Nephron (organoid): ENCODE results near the gene MKX.
A peak's percentile ranks its signal among the peaks of the same experiment; 100 is the strongest.
"Not testable (repeated sequence)": the region's sequence is repeated elsewhere in the genome, so short reads cannot be mapped to it uniquely, and the experiment has no call there.

ENCODE experiments used
- H3K27ac Mint-ChIP-seq, 3 experiments: 2 replicates each; pipeline ENCODE4 v1.8.0; 2020; ENCODE audit warnings: mixed read lengths in 3 of 3, mild to moderate bottlenecking in 2 of 3, moderate library complexity in 1 of 3
- H3K27me3 Mint-ChIP-seq: 2 replicates; pipeline ENCODE4 v1.8.0; 2021; ENCODE audit warnings: low read depth, mild to moderate bottlenecking, moderate library complexity, mixed read lengths
- H3K36me3 Mint-ChIP-seq: 2 replicates; pipeline ENCODE4 v1.8.0; 2020; ENCODE audit warnings: low read depth, mixed read lengths
- H3K4me1 Mint-ChIP-seq: 2 replicates; pipeline ENCODE4 v1.8.0; 2020; ENCODE audit warnings: mixed read lengths
- H3K4me3 Mint-ChIP-seq, 3 experiments: 2 replicates each; pipeline ENCODE4 v1.8.0; 2020; ENCODE audit warnings: mild to moderate bottlenecking in 3 of 3, mixed read lengths in 3 of 3, moderate library complexity in 2 of 3
- H3K9me3 Mint-ChIP-seq: 2 replicates; pipeline ENCODE4 v1.8.0; 2020; ENCODE audit warnings: mixed read lengths
- CTCF ChIP-seq, 3 experiments: fragments of 200-600 bp; sonication (generic); IDR thresholded peaks; one replicate each; pipeline ENCODE4 v1.5.0; 2021; ENCODE audit warnings: antibody characterized with exemption in 3 of 3; ENCODE audit not compliant: unreplicated experiment in 3 of 3

MKX gene

GRCh38 chr10:27685681-27686080, 59.9 kb downstream of the MKX start:
- Mint-ChIP-seq H3K4me3 (no peak overlapping the region), H3K9me3 (peaks cover 10% of the 10 kb centered on the region), H3K36me3 (no peaks in the 10 kb centered on the region), H3K27me3 (no peaks in the 10 kb centered on the region), H3K27ac (no peak overlapping the region), H3K4me1 (peaks cover 18% of the 10 kb centered on the region)
- TF ChIP-seq CTCF (IDR thresholded peaks at IDR 0.05; ENCODE audit: unreplicated experiment in 3 of 3): no peak

GRCh38 chr10:27683226-27683625, 62.4 kb downstream of the MKX start:
- Mint-ChIP-seq H3K9me3 (no peaks in the 10 kb centered on the region), H3K4me3 (no peak overlapping the region), H3K27ac (peak overlapping the region in 1 of 3 experiments; percentile 42), H3K27me3 (no peaks in the 10 kb centered on the region), H3K4me1 (peaks cover 34% of the 10 kb centered on the region), H3K36me3 (no peaks in the 10 kb centered on the region)
- no peak for TF ChIP-seq CTCF (IDR thresholded peaks at IDR 0.05; ENCODE audit: unreplicated experiment in 3 of 3)

- H3K27ac Mint-ChIP-seq, H3K4me3 Mint-ChIP-seq, H3K27me3 Mint-ChIP-seq, H3K9me3 Mint-ChIP-seq, H3K36me3 Mint-ChIP-seq: not testable (repeated sequence)
- H3K4me1 Mint-ChIP-seq: peaks cover 34% of the 10 kb centered on the region
Observed at GRCh38 chr10:27681795-27682194, 63.8 kb downstream of the MKX start.

GRCh38 chr10:27680691-27681605, 64.7 kb downstream of the MKX start:
- H3K27ac Mint-ChIP-seq: peak overlapping the region in 1 of 3 experiments; percentile 75
- TF ChIP-seq CTCF (IDR thresholded peaks at IDR 0.05; ENCODE audit: unreplicated experiment in 3 of 3): no peak
- peaks cover 34% of the 10 kb centered on the region for H3K4me1 Mint-ChIP-seq
- H3K36me3 Mint-ChIP-seq: no peaks in the 10 kb centered on the region
- no peaks in the 10 kb centered on the region for H3K27me3 Mint-ChIP-seq
- H3K9me3 Mint-ChIP-seq: no peaks in the 10 kb centered on the region
- H3K4me3 Mint-ChIP-seq: no peak overlapping the region

- no peak for TF ChIP-seq CTCF (IDR thresholded peaks at IDR 0.05; ENCODE audit: unreplicated experiment in 3 of 3)
- H3K9me3 Mint-ChIP-seq: no peaks in the 10 kb centered on the region
- H3K4me1 Mint-ChIP-seq: peaks cover 34% of the 10 kb centered on the region
- H3K27me3 Mint-ChIP-seq: no peaks in the 10 kb centered on the region
- H3K36me3 Mint-ChIP-seq: no peaks in the 10 kb centered on the region
- H3K27ac Mint-ChIP-seq: peak overlapping the region in 2 of 3 experiments; percentile 29 to 75
- peak overlapping the region in 1 of 3 experiments; percentile 31 for H3K4me3 Mint-ChIP-seq
Observed at GRCh38 chr10:27680006-27680557, 65.5 kb downstream of the MKX start.

- Mint-ChIP-seq H3K27me3 (no peaks in the 10 kb centered on the region), H3K4me3 (no peak overlapping the region), H3K9me3 (no peaks in the 10 kb centered on the region), H3K4me1 (peaks cover 34% of the 10 kb centered on the region), H3K27ac (peak overlapping the region in 2 of 3 experiments; percentile 29 to 75), H3K36me3 (no peaks in the 10 kb centered on the region)
- TF ChIP-seq CTCF (IDR thresholded peaks at IDR 0.05; ENCODE audit: unreplicated experiment in 3 of 3): no peak
Observed at GRCh38 chr10:27679369-27679912, 66.2 kb downstream of the MKX start.
